Smooth muscle cell (in vitro differentiated cells): ENCODE data around the gene AKR1B1. TPM values are rescaled to one million over a fixed set of nuclear protein-coding genes. Genes with fewer than 3 reads are reported as not detected.

Experiments
- DNase-seq: peaks from one replicate; lab custom pipeline; 2025; ENCODE audit not compliant: unreplicated experiment; lab: John Stamatoyannopoulos, UW
- H2AFZ ChIP-seq: fragments of 200-600 bp; sonication (generic); 2 replicates; pipeline ENCODE4 v1.6.0; 2016; ENCODE audit warnings: antibody characterized with exemption, low read depth, mild to moderate bottlenecking
- H3F3A ChIP-seq: fragments of 200-600 bp; sonication (generic); 2 replicates; pipeline ENCODE4 v1.6.0; 2017; ENCODE audit warnings: antibody characterized with exemption, low read depth
- H3K27ac ChIP-seq: fragments of 200-600 bp; sonication (generic); 2 replicates; pipeline ENCODE4 v1.5.1; 2016; ENCODE audit warnings: low read depth, mild to moderate bottlenecking
- H3K27me3 ChIP-seq: fragments of 200-600 bp; sonication (generic); 2 replicates; pipeline ENCODE4 v1.6.1; 2016; ENCODE audit warnings: low read depth, mild to moderate bottlenecking
- H3K36me3 ChIP-seq: fragments of 200-600 bp; sonication (generic); 2 replicates; pipeline ENCODE4 v1.5.1; 2016; ENCODE audit warnings: low read depth
- H3K4me1 ChIP-seq: fragments of 200-600 bp; sonication (generic); 2 replicates; pipeline ENCODE4 v1.5.1; 2016; ENCODE audit warnings: low read depth
- H3K4me2 ChIP-seq: fragments of 200-600 bp; sonication (generic); 2 replicates; pipeline ENCODE4 v1.6.0; 2016; ENCODE audit warnings: mild to moderate bottlenecking
- H3K4me3 ChIP-seq: fragments of 200-600 bp; sonication (generic); 2 replicates; pipeline ENCODE4 v1.5.1; 2016; ENCODE audit warnings: mild to moderate bottlenecking
- H3K79me2 ChIP-seq: fragments of 200-600 bp; sonication (generic); 2 replicates; pipeline ENCODE4 v1.6.0; 2016; ENCODE audit warnings: low read depth, mild to moderate bottlenecking
- H3K9ac ChIP-seq: fragments of 200-600 bp; sonication (generic); 2 replicates; pipeline ENCODE4 v1.6.0; 2016; ENCODE audit warnings: low read depth
- H3K9me3 ChIP-seq: fragments of 200-600 bp; sonication (generic); replicated peaks from 2 replicates; pipeline ENCODE4 v1.5.1; 2016; ENCODE audit warnings: low read depth
- H4K20me1 ChIP-seq: fragments of 200-600 bp; sonication (generic); 2 replicates; pipeline ENCODE4 v1.6.0; 2016; ENCODE audit warnings: low read depth
- CTCF ChIP-seq: fragments of 200-600 bp; sonication (generic); IDR thresholded peaks from 2 replicates; pipeline ENCODE4 v1.5.1; 2017; ENCODE audit warnings: borderline replicate concordance, mild to moderate bottlenecking, antibody characterized with exemption; ENCODE audit not compliant: insufficient read depth, poor library complexity, severe bottlenecking
- whole genome bisulfite sequencing: methylation state at CpG from one replicate; pipeline ENCODE4 v1.1.7; 2016; ENCODE audit warnings: low lambda C conversion rate; 5-methylcytosine and 5-hydroxymethylcytosine counted together
- polyA plus RNA-seq: library from polyadenylated mRNA; unstranded; fragments of >200 nt; fragmentation: Nextera tagmentation; extraction: Ambion mirVana; gene quantifications from 2 replicates; pipeline ENCODE4 v1.2.1, GENCODE V29; 2016
- total RNA-seq: library from RNA; depleted of rRNA; stranded (reverse); fragments of >200 nt; gene quantifications from 2 replicates; pipeline ENCODE4 v1.2.3, GENCODE V29; 2014

The AKR1B1 gene
- total and polyA plus RNA-seq, 2 experiments from 2014 or later = 75.7 to 122 TPM

- H3K9ac ChIP-seq = peak overlapping the region; percentile 42
- no peak for DNase-seq
- H4K20me1 ChIP-seq = no peaks in the 10 kb centered on the region
- H3K36me3 ChIP-seq = no peaks in the 10 kb centered on the region
- no peaks in the 10 kb centered on the region for H3K9me3 ChIP-seq
- H3K27ac ChIP-seq = peak overlapping the region; percentile 75
- H3K4me3 ChIP-seq = no peak overlapping the region
- TF ChIP-seq CTCF = no peak
- H3K79me2 ChIP-seq = no peaks in the 10 kb centered on the region
- WGBS = 80% methylated on average over 9 of the region's 9 CpGs
- H2AFZ ChIP-seq = no peak overlapping the region
- no peaks in the 10 kb centered on the region for H3F3A ChIP-seq
- no peak overlapping the region for H3K4me2 ChIP-seq
- H3K4me1 ChIP-seq = no peaks in the 10 kb centered on the region
- H3K27me3 ChIP-seq = no peaks in the 10 kb centered on the region
These were observed 14.5 kb downstream of the AKR1B1 start for GRCh38 chr7:134444198-134444960.

- Histone ChIP-seq H2AFZ (no peak overlapping the region), H3K36me3 (no peaks in the 10 kb centered on the region), H3K9me3 (no peaks in the 10 kb centered on the region), H3K9ac (peak overlapping the region; percentile 42), H3K79me2 (no peaks in the 10 kb centered on the region), H3K4me3 (no peak overlapping the region), H4K20me1 (no peaks in the 10 kb centered on the region), H3K27me3 (no peaks in the 10 kb centered on the region), H3K27ac (peak overlapping the region; percentile 75), H3K4me1 (no peaks in the 10 kb centered on the region), H3K4me2 (no peak overlapping the region), H3F3A (no peaks in the 10 kb centered on the region)
- no peak for DNase-seq
- no peak for TF ChIP-seq CTCF
- 77% methylated on average over 10 of the region's 10 CpGs for WGBS
These were observed 15.4 kb downstream of the AKR1B1 start for GRCh38 chr7:134443396-134444070.

GRCh38 chr7:134442441-134443220 is 16.3 kb downstream of the AKR1B1 start:
- no peak overlapping the region for H2AFZ ChIP-seq
- no peaks in the 10 kb centered on the region for H3F3A ChIP-seq
- no peaks in the 10 kb centered on the region for H3K36me3 ChIP-seq
- no peak for DNase-seq
- no peak overlapping the region for H3K27ac ChIP-seq
- H3K4me1 ChIP-seq = no peaks in the 10 kb centered on the region
- H3K4me3 ChIP-seq = no peak overlapping the region
- H3K4me2 ChIP-seq = no peak overlapping the region
- H4K20me1 ChIP-seq = no peaks in the 10 kb centered on the region
- H3K9ac ChIP-seq = no peak overlapping the region
- TF ChIP-seq CTCF = no peak
- H3K79me2 ChIP-seq = no peaks in the 10 kb centered on the region
- 73% methylated on average over 9 of the region's 9 CpGs for WGBS
- H3K27me3 ChIP-seq = no peaks in the 10 kb centered on the region
- no peaks in the 10 kb centered on the region for H3K9me3 ChIP-seq
